Endodermal cell (in vitro differentiated cells): ENCODE results near the gene DYNC1H1. TPM values are rescaled to one million over a fixed set of nuclear protein-coding genes. Genes with fewer than 3 reads are reported as not detected.

ENCODE experiments used
- DNase-seq: peaks from one replicate; pipeline ENCODE4 v3.0.0-alpha.2; 2017
- H3K27ac ChIP-seq: 2 replicates; pipeline ENCODE4 v1.5.1; 2013; ENCODE audit warnings: mild to moderate bottlenecking, low read depth, low read length, moderate library complexity
- H3K27me3 ChIP-seq: 2 replicates; pipeline ENCODE4 v1.6.1; 2013; ENCODE audit warnings: mild to moderate bottlenecking, low read length, moderate library complexity; ENCODE audit not compliant: insufficient read depth, control insufficient read depth, poor library complexity, severe bottlenecking
- H3K36me3 ChIP-seq: 2 replicates; pipeline ENCODE4 v1.7.0; 2013; ENCODE audit warnings: mild to moderate bottlenecking, low read length, moderate library complexity; ENCODE audit not compliant: control insufficient read depth, insufficient read depth
- H3K4me1 ChIP-seq: one replicate; pipeline ENCODE4 v1.7.0; 2013; ENCODE audit warnings: low read length; ENCODE audit not compliant: control insufficient read depth, insufficient read depth
- H3K4me3 ChIP-seq: 2 replicates; pipeline ENCODE4 v1.5.1; 2013; ENCODE audit warnings: mild to moderate bottlenecking, low read length, moderate library complexity
- H3K9ac ChIP-seq: 2 replicates; pipeline ENCODE4 v1.6.1; 2013; ENCODE audit warnings: mild to moderate bottlenecking, low read length, moderate library complexity; ENCODE audit not compliant: poor library complexity, severe bottlenecking; ENCODE audit errors: extremely low read depth
- H3K9me3 ChIP-seq: 2 replicates; pipeline ENCODE4 v1.6.1; 2013; ENCODE audit warnings: mild to moderate bottlenecking, low read length, moderate library complexity; ENCODE audit not compliant: control insufficient read depth
- H3K27ac Mint-ChIP-seq: 2 replicates; pipeline ENCODE4 v1.8.0; 2020; ENCODE audit warnings: mixed read lengths
- H3K27me3 Mint-ChIP-seq: 2 replicates; pipeline ENCODE4 v1.8.0; 2021; ENCODE audit warnings: mild to moderate bottlenecking, mixed read lengths; ENCODE audit not compliant: insufficient read depth
- H3K36me3 Mint-ChIP-seq: 2 replicates; pipeline ENCODE4 v1.8.0; 2020; ENCODE audit warnings: low read depth, mixed read lengths
- H3K4me1 Mint-ChIP-seq: 2 replicates; pipeline ENCODE4 v1.8.0; 2020; ENCODE audit warnings: mixed read lengths
- H3K4me3 Mint-ChIP-seq: 2 replicates; pipeline ENCODE4 v1.8.0; 2020; ENCODE audit warnings: mild to moderate bottlenecking, moderate library complexity, mixed read lengths
- H3K9me3 Mint-ChIP-seq: 2 replicates; pipeline ENCODE4 v1.8.0; 2020; ENCODE audit warnings: mild to moderate bottlenecking, mixed read lengths
- WGBS, 2 experiments: methylation state at CpG; one replicate each; pipeline versions ENCODE4 v1.1.5 to v1.1.7; 2013; ENCODE audit warnings: missing lambda C conversion rate in 2 of 2, mixed read lengths in 1 of 2; ENCODE audit not compliant: insufficient coverage in 1 of 2, insufficient read length in 1 of 2; 5-methylcytosine and 5-hydroxymethylcytosine counted together
- total RNA-seq, 2 donors: library from RNA; stranded (reverse); fragmentation: NEBNext Ultra II Directional in 1 of 2; extraction: Animal tissue kit (Norgen Biotek cat#: 25700) in 1 of 2; gene quantifications; 2 replicates in 1 of 2; 3 replicates in 1 of 2; pipeline ENCODE4 v1.2.1, GENCODE V29; 2021
- TF ChIP-seq, protein P1 (sequence below): fragments of 200-600 bp; sonication (generic); conservative IDR thresholded peaks from 2 replicates; pipeline ENCODE4 v1.5.0; 2021; ENCODE audit warnings: antibody characterized with exemption, mild to moderate bottlenecking

Gene DYNC1H1
- total RNA-seq, 2 donors from 2014 or later = 438 to 443 TPM

DNA sequence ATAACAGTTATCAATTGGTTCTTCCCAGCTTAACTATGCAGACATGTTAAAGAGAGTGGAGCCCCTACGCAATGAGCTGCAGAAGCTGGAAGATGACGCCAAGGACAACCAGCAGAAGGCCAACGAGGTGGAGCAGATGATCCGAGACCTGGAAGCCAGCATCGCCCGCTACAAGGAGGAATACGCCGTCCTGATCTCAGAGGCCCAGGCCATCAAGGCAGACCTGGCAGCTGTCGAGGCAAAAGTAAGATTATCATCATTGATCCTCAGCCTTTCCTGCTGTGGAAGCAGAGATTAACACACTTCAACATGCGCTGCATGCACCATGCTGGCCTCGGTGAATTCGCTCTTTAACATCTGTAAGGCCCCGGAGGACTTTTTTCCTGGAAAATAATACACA is 68.9 kb downstream of the DYNC1H1 start:
- Histone ChIP-seq H3K9me3 (no peaks in the 10 kb centered on the region), H3K27ac (no peak overlapping the region), H3K4me1 (peaks cover 6% of the 10 kb centered on the region), H3K9ac (no peak overlapping the region), H3K36me3 (peaks cover 95% of the 10 kb centered on the region), H3K4me3 (no peak overlapping the region), H3K27me3 (no peaks in the 10 kb centered on the region)
- Mint-ChIP-seq H3K4me1 (peaks cover 17% of the 10 kb centered on the region), H3K9me3 (no peaks in the 10 kb centered on the region), H3K4me3 (no peak overlapping the region), H3K27ac (no peak overlapping the region), H3K27me3 (no peaks in the 10 kb centered on the region), H3K36me3 (peaks cover 82% of the 10 kb centered on the region)
- 90 to 92% methylated on average over 13 of the region's 13 CpGs for WGBS, 2 experiments
- no peak for DNase-seq
- TF ChIP-seq, protein P1, sequence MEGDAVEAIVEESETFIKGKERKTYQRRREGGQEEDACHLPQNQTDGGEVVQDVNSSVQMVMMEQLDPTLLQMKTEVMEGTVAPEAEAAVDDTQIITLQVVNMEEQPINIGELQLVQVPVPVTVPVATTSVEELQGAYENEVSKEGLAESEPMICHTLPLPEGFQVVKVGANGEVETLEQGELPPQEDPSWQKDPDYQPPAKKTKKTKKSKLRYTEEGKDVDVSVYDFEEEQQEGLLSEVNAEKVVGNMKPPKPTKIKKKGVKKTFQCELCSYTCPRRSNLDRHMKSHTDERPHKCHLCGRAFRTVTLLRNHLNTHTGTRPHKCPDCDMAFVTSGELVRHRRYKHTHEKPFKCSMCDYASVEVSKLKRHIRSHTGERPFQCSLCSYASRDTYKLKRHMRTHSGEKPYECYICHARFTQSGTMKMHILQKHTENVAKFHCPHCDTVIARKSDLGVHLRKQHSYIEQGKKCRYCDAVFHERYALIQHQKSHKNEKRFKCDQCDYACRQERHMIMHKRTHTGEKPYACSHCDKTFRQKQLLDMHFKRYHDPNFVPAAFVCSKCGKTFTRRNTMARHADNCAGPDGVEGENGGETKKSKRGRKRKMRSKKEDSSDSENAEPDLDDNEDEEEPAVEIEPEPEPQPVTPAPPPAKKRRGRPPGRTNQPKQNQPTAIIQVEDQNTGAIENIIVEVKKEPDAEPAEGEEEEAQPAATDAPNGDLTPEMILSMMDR = no peak

DNA sequence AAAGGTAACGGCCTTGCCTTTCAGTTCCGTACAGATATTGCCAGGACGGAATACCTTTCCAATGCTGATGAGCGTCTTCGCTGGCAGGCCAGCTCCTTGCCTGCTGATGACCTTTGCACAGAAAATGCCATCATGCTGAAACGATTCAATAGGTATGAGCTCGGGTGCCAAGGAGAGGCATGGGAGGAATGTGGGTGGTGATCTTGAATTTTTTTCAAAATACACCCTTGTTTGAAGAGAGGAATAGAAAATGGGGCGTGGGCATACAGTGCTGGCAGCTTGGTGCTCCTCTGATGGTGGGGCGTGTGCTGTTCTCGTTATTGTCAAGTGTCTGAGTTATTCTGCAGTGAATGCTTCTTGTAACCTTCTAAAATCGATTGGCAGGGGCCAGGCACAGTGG is 69.9 kb downstream of the DYNC1H1 start:
- Histone ChIP-seq H3K9me3 (no peaks in the 10 kb centered on the region), H3K9ac (no peak overlapping the region), H3K27me3 (no peaks in the 10 kb centered on the region), H3K27ac (no peak overlapping the region), H3K4me1 (no peaks in the 10 kb centered on the region), H3K36me3 (peaks cover 95% of the 10 kb centered on the region), H3K4me3 (no peak overlapping the region)
- TF ChIP-seq, protein P1 = no peak
- DNase-seq = no peak
- Mint-ChIP-seq H3K4me1 (peaks cover 7% of the 10 kb centered on the region), H3K27me3 (no peaks in the 10 kb centered on the region), H3K27ac (no peak overlapping the region), H3K36me3 (peaks cover 83% of the 10 kb centered on the region), H3K4me3 (no peak overlapping the region), H3K9me3 (no peaks in the 10 kb centered on the region)
- whole genome bisulfite sequencing, 2 experiments = 96% methylated on average over 8 to 11 of the region's 11 CpGs

DNA sequence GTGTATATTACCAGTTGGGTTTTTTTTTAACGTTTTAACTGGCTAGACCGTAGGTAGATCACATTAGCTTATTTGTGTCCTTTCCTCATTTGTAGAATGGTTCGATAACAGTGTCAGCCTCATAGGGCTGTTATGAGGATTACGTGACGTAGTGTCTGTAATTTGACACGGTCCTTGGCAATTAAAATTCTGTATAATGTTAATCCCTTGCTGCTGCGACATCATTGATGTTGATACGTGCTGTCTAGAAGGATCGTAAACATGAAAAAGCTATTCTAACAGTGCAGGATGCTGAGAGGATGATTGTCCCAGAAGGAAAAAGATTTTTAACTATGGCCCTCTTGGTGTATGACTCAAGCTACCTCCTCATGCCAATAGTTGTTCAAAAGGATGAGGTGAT is 71.5 kb downstream of the DYNC1H1 start:
- 94 to 95% methylated on average over 9 of the region's 9 CpGs for WGBS, 2 experiments
- TF ChIP-seq, protein P1 = no peak
- Histone ChIP-seq H3K9me3 (no peaks in the 10 kb centered on the region), H3K4me1 (no peaks in the 10 kb centered on the region), H3K27me3 (no peaks in the 10 kb centered on the region), H3K9ac (no peak overlapping the region), H3K27ac (no peak overlapping the region), H3K4me3 (no peak overlapping the region), H3K36me3 (peaks cover 93% of the 10 kb centered on the region)
- no peaks in the 10 kb centered on the region for H3K27me3 Mint-ChIP-seq
- no peaks in the 10 kb centered on the region for H3K4me1 Mint-ChIP-seq
- H3K36me3 Mint-ChIP-seq = peaks cover 82% of the 10 kb centered on the region
- DNase-seq = no peak
- H3K9me3 Mint-ChIP-seq = no peaks in the 10 kb centered on the region
- no peak overlapping the region for H3K4me3 Mint-ChIP-seq
- no peak overlapping the region for H3K27ac Mint-ChIP-seq
